Activated T-cell treated with anti-CD3 and anti-CD28 coated beads for 4 hours (primary cell): ENCODE measurements around the gene TADA2A.
A peak's percentile ranks its signal among the peaks of the same experiment; 100 is the strongest.

ENCODE experiments used
- DNase-seq: peaks from one replicate; pipeline ENCODE4 v3.0.0-alpha.2; 2020

Gene TADA2A, protein sequence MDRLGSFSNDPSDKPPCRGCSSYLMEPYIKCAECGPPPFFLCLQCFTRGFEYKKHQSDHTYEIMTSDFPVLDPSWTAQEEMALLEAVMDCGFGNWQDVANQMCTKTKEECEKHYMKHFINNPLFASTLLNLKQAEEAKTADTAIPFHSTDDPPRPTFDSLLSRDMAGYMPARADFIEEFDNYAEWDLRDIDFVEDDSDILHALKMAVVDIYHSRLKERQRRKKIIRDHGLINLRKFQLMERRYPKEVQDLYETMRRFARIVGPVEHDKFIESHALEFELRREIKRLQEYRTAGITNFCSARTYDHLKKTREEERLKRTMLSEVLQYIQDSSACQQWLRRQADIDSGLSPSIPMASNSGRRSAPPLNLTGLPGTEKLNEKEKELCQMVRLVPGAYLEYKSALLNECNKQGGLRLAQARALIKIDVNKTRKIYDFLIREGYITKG

DNA sequence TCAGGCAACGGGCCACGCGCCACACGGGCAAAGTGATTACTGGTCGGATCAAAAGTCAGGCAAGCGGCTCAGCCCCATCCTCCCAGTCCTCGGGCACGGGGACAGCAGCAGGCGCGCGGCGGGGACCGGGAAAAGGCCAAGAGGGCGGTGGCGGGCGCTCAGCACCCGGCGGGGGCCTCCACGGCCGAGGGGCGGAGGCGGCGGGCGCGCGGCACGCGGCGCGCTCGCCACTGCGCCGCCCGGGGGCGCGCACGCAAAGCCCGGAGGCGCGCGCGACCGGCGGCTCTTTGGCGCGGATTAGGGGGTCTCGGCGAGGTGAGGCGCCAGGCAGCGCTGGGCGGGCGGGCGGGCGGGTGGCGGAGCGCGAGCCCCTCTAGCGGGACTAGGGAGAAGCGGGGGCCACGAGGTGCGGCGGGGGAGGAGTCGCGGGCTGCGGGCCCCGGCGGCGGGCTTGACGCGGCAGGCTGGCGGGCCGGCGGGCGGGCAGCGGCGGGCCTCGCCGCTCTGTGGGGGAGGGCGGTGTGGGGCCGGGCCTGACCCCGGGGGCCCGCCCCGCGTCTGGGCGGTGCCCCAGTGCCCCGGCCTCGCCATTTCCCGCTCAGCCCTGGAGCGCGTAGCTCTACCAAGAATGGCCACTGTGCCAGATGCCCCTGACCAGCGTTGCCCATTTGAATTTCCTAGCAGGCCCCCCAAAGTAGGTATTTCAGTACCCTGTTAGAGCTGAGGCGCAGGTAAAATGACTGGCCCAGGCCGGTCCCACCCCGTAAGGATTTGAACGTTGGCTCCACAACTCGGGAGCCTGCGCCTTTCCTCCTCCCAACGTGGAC lies at the start of gene TADA2A, which contains the start of gene ACACA:
TADA2A (plus strand) TSS at position 252 of the 827 bp plus-strand sequence. CDS start 4,480 bp downstream, outside the sequence.
ACACA (minus strand) TSS at position 202 of the 827 bp plus-strand sequence. CDS start 537 bp downstream, outside the sequence.
- peak; percentile 47 for DNase-seq

DNA sequence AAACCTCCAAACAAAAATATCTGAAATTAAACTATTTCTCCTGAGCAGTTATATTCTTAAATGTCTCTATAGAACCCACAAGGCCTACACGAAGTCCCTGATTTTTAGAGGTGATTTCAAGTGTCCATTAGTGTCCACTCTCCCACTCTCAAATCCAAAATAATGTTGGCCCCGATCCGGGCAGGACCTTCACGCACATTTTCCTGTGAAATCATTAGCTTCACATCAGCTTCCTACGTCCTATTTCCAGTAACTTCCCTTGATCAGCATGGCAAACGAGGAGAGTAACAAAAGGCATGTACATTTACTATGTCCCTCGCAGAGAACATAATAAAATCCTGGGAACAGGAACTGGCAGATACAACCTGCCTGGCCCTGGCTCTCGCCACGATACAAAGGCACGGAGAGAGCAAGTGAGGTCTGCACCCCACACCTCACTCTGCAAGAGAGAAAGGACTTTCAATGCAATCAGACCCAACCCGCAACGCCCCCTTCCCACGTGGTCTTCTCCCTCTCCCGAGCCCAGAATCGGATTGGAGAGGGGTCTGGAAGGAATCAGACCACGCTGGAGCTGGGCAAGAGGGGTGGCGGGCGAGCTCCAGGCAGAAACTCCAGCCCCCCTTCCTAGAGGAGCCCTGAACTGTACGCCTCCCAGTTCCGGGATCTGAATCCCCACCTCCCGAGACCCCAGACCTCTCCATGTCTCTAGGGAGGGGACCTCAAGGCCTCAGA lies 48.4 kb upstream of the TADA2A start:
- peak; percentile 13 for DNase-seq

DNA sequence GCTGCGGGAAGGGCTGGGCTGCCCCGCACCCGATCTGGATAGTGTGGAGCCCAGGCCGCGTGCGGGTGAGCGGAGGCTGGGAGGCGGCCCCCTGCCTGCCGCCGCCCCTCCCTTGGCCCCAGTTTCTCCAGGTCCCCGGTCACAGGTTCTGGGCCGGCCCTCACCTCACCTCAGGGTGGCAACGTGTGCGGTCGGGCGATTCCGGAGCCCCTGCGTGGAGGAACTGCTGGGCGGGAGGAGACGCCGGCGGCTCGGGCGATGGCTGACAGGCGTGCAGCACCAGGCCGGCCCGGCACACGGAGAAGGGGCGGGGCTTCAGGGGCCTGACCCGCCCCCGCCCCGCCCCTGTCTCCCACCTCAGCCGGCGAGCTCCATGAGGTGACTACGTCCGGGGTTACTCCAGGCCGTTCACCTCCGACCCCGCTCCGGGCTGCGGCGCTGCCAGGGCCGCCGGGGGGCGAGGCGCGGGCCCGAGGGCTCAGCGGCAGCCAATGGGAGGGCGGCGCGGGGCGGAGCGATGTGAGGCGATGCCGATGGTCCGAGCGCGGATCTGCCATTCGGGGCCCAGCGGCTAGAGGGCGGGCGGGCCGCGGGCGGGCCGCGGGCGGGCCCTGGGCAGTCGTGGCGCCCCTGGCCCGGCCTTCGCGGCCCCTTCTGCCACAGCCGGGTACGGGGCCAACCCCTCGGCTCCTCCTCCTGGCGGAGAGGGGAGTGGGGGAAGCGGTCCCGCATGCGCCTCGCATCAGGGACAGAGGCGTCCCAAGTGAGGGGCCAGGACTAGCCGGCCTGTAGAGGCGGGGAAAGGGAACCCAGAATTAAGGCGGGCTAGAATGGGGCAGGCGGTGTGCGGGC lies 47.6 kb upstream of the TADA2A start:
- peak; percentile 71 for DNase-seq

DNA sequence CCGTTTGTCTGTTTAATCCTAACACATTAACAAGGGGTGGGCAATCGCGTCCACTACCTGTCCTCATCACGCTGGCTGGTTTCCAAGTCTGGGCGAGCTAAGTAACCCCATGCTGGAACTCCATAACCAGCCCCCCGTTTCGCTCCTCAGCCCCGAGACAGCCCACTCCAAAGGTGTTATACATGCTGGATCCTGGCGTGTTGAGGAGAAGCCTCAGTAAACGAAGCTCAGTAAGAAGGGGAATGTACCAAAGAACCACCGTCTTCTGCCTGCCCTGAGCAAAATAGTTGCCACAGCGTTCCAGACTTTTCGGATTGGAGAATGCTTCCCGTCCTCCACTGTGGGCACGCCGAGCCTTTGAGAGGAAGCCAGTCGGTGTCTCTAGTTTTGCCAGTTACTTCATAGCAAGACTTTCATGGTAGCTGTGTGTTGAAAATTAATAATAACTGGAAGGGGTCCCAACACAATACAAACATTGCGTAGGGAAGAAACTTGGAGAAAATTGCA lies 47.0 kb upstream of the TADA2A start:
- DNase-seq, result peak; percentile 1

DNA sequence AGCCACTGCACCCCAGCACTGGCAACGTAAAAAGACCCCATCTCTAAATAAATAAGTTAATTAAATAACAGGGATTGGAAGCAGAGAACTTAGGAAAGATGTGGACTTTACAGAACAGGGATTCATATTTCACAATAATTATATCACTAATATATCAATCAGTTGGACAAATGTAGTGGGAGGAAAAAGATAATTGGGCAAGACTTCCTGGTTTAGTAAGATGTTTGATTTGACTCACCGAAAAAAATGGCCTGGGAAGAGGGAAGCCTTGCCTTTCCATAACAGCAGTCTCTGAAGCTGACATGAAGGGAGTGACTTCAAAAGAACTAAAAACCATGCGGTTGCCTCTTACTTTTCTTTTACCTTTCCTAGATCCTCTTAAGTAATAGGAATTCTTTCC lies 46.1 kb upstream of the TADA2A start:
- no peak for DNase-seq

DNA sequence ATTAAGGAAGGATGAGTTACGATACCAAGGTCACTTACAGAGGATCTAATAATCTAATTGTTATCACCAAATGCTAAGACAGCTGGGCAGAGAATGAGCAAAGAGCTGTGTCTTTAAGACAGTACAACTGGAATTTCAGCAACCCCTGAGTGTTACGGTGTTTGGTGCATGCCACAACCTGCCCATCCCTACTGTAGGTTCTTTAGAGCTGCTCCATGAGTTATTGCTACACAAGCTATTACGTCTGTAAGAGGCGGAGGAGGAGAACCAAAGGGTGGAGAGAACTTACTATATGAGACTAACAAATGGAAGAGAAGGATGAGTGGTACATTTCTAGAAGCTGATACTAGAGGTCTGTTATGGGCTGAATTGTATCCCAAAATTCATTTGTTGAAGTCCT lies 45.1 kb upstream of the TADA2A start:
- DNase-seq, result no peak

DNA sequence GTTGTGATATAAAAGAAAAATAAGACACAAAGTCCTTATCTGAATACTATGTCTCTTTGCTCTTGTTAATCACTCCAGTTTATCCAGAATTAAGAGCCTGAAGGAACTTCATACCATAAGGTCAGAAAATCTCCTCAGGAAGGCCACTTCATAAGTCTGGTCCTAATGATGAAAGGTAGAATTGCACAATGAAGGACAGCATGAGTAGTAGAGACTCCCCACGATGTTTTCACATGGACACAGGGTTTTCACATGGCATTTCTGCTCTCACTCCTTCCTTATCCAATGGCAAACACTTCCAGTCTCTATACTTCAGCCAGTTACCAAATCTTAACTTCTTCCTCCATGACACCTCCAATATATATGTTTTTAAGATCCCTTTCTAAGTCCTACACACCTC lies 41.1 kb upstream of the TADA2A start:
- no peak for DNase-seq

DNA sequence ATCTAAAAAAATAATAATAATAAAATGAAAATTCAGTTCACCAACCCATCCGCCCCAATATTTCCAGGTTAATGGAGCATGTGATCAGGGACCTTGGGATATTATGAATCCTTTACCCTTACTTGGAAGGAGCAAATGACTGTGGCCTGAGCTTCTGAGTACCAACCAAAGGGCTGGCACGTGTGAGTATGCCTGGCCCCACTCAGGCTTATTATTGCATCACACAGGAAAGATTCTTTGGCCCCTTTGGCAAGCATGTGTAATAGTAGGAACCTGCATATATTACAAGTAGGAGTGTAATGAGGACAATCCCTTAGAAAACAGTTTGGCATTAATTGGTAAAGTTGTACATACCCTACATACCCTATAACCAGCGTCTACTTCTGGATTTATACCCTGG lies 38.1 kb upstream of the TADA2A start:
- DNase-seq, result no peak

DNA sequence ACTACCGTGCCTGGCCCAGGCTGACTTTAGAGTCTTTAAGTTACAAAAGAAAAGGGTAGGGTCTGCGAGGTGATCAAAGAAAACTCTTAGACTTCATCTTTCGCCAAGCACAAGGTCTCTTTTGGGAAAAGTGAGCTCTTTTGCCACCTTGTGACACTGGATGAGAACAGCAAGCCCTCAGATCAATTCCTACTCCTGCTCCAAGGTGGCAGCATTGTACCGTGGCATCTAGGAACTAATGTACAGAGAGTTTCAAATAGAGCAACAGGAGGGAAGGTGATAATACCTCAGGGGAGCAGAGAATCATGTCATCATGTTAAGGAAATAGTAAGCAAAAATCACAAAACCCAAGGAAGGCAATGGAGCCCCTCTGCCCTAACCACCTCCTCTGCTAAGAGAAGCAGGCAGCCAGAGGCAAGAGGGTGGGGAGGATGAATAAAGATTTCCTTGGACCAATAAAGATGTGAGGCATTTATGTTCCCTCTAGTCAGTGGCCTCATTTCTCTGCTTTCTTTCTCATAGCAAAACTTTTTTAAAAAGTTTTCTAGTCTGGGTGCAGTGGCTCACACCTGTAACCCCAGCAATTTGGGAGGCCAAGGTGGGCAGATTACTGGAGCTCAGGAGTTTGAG lies 33.0 kb upstream of the TADA2A start:
- DNase-seq, result peak; percentile 43

DNA sequence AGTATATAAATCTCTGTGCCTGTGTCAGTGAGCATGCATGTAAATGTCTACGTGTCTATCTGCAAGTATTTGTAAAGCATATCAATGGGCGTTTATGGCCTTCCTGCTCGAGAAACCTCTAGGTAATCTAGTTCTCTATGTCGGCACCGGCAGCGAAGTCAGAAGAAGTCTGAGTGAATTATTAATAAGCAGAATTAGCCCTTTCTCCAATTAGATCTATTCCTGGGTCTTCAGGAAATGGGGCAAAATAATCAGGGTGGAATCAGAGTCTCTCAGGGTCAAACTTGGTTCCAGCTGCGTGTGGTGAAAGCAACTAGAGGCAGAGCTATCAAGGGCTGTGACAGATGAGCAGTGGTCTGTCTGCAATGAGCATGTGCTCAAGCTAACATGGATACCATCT lies 31.0 kb upstream of the TADA2A start, which contains the start of gene C17orf78:
C17orf78 (plus strand) TSS at position 280 of the 400 bp plus-strand sequence; CDS start at position 388, 108 bp downstream.
- no peak for DNase-seq

DNA sequence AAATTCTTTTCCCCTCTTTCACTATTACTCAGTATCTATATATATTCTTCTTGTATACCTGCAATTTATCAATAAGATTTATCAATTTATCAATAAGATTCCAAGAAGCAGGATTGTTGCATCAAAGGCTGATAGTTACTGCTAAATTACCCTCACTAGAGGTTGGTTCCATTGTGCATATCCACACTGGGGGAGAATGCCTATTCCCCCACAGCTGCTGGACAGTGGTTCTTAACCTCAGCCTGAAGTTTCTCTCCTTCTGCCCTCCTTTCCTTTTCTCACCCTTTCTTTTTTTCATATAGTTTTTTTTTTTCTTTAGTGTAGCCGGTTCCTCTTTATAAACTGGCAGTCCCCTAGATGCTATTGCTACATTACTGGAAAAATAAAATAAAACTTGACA lies 24.6 kb upstream of the TADA2A start:
- no peak for DNase-seq

DNA sequence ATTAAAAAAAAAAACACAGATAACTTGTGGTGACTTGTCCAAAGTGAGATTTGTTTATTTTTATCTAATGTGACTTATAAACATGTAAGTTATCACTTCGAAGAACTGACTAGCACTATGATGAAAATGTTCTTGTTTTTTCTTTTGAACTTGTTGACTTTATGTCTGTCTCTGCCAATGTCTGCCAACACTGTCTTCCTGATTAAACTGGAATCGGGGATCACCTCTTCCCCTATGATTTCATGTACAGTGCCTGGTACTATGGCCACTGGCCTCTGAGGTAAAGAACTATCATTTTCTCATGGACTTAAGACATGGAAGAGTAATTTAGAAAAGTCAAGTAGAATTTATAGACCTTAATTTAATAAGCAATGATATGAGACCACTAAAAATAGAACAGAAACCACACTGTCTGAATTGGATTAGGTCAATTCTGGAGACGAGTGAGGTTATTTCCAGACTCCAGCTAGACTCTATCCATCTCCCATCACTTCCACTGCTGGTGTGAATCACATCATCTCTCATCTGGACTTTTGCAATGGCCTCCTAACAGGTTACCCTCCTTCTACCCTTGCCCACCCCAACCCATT lies 22.0 kb upstream of the TADA2A start:
- no peak for DNase-seq

DNA sequence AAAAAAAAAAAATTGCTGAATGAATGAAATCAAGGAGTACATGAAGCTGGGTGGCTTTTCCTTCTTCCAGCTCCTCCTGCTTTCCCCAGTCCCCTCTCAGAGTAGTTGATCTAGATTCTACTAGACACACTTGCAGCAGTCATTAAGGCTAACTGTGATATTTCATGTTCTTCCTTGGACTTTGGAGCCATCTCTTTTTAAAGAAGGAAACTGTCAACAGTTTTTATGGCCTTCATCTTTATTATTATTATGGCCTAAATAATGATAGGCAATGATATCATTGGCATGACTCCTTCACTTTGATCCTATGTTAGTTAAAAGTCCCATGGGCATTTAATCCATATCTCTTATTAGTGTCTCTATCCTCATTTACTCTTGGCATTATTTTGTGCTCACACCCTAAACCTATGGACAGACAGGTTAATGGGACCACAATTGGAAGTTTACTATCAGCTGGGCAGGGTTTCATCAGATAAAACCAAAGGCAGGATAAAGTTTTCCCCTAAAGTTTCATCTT lies 21.2 kb upstream of the TADA2A start:
- DNase-seq, result no peak

DNA sequence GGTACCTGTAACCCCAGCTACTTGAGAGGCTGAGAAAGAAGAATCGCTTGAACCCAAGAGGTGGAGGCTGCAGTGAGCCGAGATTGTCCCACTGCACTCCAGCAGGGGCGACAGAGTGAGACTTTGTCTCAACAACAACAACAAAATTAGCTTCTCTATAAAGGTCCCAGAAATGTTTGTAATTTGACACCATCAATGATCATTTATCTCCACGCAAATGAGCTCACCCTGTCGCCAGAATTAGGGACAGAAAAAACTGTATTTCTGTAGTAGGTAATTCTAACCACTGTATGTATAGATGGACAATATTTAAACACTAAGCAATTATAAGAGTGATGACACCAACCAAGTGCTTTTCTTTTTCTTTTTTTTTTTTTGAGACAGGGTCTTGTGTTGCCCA lies 20.2 kb upstream of the TADA2A start:
- DNase-seq, result no peak

DNA sequence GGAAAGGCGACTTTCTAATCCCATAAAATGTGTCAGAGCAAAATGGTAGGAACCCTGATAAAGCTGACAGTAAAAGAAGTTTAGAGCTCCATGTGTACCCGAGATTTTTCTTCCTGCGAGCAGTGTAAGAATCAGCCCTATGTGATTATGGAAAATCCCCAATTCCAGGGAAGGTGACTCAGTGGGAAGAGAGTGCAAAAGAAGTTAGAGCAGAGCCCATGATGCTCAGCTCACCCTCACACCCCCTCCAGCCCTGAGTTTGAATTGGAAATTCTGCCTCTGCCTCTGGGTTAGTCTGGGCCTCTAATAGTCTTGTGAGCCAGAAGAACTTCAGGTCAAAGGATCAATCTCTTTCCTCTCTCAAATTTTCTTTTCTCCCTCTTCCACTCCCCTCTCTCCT lies 18.4 kb upstream of the TADA2A start:
- no peak for DNase-seq

DNA sequence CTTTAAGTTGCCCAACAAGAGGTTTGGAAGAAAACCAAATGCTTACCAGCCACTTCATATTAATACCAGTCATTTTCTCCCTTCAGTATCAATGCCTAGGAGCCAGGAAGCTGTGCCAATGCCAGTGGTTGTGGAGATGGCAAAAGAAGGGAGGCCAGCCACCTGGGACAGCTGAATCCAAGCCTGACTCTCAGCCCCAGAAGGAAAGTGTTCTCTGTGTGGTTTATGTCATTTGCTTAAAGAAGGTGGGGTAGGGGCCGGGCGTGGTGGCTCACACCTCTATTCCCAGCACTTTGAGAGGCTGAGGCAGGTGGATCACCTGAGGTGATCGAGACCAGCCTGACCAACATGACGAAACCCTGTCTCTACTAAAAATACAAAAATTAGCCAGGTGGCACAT lies 17.5 kb upstream of the TADA2A start:
- no peak for DNase-seq

DNA sequence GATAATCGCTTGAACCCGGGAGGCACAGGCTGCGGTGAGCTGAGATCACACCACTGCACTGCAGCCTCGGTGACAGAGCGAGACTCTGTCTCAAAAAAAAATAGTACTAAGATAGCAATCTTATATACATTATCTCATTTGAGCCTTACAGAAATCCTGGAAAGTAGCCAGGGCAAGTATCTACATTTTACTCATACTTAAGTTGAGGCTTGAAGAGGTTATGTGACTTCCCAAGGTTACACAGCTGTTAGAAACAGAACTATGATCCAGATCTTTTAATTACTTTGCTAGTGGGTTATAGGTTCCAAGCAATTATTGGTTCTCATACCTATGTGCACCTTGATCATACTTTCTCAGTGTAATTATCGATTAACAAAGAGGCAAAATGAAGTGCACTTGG lies 15.5 kb upstream of the TADA2A start:
- no peak for DNase-seq

DNA sequence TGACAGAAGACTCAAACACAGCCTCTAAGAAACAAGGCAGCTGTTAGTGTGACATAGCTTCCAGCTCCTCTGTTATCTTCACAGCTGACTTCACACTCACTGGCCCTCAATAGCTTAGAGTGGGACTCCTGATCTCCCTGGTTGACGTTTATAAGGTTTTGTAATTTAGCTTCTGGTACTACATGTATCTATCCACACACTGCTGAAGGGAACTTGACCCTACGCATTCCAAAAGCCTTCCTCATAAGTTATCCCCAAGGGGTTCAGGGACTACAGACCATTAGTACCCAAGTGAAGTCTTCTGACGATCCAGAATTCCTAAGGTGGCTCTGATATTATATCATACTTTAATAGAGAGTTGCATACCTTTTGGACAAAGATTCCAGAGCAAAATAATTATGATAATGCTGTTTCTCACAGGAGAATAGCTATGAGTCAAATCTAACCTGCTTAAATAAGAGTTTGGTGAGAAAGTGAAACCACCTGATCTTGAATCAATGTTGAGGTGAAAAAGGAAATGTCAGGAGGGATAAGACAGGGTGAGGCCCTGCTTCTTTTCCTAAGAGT lies 14.6 kb upstream of the TADA2A start:
- no peak for DNase-seq

DNA sequence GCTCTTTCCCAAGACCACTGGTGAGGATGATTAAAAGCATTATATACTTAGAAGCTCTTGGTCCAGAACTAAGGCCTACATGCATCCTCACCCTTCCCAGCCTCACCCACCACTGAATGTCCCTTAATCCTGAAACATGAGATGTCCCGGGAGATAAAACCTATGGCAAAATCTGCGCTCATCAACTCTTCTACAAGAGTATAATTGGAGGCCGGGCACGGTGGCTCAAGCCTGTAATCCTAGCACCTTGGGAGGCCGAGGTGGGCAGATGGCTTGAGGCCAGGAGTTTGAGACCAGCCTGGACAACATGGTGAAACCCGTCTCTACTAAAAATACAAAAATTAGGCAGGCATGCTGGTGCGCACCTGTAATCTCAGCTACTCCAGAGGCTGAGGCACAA lies 13.3 kb upstream of the TADA2A start:
- DNase-seq, result no peak

DNA sequence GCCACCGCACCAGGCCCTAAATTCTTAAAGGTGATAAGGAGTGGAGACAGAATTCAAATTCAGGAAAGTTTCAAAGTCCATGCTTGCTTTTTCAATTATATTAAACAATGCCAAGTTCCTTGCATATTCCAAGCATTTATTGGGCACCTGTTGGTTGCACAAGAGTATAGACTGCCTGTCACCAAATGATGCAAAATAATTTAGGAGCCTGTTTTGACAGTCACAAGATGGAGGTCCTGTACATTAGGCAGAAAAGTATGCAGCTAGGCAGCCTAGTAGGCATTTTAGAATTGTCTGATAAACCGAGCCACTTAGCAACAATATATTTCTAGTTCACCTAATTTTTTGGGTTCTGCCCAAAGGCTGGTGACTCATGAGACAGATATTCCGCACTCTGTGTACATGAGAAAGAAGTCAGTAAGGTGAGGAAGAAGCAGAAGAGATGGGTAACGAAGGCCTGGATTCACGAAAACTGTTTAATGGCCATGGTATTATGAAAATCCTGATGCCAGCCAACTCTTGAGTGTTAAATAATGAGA lies 7.4 kb upstream of the TADA2A start:
- DNase-seq, result no peak
